ENCODE data around the gene CD52.

The CD52 gene

DNA sequence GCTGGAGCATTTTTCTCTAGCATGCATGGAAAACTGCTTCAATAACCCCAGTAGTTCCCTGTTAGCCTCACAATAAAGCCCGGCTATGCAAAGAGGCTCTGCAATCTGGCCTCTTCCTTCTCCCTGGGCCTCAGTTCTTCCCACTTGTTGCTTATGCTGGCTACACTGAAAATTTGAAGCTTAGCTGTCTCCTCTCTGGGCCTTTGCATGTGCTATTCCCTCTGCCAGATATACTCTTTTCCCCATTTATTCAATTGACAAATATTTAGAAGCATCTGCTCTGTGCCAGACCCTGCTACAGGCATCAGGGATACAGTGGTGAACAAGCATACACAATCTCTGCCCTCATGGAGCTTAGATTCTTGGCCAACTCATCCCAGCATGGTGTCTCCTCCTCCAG lies 20.9 kb downstream of the CD52 start:
- no peak overlapping the region for H3K4me3 ChIP-seq (ENCODE audit: low read depth, low read length)

DNA sequence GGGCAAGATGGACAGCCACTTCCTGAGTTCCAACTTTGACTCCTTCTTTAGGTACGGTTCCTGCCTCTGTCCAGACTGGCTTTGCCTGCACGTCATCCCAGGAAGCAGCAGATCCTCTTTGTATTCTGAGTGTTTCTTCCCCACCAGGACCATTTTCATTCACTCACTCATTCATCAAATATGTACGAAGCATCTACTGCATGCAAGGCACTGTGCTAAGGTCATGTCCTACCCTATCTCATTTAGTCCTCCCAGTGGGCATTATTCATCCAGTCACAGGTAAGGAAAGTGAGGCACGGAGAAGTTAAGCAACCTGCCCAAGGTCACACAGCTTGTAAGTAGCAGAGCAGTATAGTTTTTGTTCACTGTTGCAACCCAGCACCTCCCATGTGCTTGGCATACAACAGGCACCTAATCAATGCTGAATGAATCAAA lies 22.3 kb downstream of the CD52 start:
- TF ChIP-seq, protein P1, sequence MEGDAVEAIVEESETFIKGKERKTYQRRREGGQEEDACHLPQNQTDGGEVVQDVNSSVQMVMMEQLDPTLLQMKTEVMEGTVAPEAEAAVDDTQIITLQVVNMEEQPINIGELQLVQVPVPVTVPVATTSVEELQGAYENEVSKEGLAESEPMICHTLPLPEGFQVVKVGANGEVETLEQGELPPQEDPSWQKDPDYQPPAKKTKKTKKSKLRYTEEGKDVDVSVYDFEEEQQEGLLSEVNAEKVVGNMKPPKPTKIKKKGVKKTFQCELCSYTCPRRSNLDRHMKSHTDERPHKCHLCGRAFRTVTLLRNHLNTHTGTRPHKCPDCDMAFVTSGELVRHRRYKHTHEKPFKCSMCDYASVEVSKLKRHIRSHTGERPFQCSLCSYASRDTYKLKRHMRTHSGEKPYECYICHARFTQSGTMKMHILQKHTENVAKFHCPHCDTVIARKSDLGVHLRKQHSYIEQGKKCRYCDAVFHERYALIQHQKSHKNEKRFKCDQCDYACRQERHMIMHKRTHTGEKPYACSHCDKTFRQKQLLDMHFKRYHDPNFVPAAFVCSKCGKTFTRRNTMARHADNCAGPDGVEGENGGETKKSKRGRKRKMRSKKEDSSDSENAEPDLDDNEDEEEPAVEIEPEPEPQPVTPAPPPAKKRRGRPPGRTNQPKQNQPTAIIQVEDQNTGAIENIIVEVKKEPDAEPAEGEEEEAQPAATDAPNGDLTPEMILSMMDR (IDR thresholded peaks at IDR 0.05; ENCODE audit: borderline replicate concordance, insufficient read depth, low read depth, low read length): no peak
- no peak overlapping the region for H3K4me3 ChIP-seq (ENCODE audit: low read depth, low read length)

More for the DNA sequence above, 20.9 kb downstream of the CD52 start:
- TF ChIP-seq, protein P1 (IDR thresholded peaks at IDR 0.05; ENCODE audit: borderline replicate concordance, insufficient read depth, low read depth, low read length): no peak

DNA sequence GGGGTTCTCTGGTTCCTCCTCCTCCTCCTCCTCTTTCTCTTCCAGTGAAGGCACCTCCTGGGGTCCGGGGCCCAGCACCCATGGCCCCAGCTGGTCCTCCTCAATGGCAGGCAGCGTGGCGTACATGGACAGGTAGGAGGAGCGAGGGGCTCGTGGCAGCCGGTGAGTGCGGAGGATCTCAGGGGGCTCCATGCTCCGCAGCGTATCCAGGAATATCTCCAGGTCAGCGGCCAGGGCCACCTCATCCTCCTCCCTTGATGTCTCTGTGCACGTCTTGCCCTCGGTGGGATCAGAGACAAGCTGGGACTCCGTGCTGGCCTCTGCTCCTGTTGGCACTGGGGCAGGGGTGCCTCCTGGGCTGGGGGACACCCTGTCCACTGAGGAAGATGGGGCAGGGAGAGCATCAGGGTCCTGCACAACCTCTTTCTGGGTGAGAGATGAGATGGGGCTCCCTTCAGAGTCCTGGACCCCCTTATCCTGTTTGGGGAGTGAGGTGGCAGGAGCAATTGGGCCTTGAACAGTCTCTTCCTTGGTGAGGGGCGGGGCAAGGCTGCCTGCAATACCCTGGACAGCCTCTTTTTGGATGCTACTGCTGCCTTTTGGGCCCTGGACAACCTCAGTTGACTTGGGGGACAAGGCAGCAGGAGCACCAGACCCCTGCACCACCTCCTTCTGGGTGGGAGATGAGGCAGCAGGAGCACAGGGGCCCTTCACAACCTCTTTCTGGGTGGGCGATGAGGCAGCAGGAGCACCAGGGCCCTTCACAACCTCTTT lies 26.6 kb downstream of the CD52 start:
- TF ChIP-seq, protein P1 (IDR thresholded peaks at IDR 0.05; ENCODE audit: borderline replicate concordance, insufficient read depth, low read depth, low read length): no peak
- no peak overlapping the region for H3K4me3 ChIP-seq (ENCODE audit: low read depth, low read length)

DNA sequence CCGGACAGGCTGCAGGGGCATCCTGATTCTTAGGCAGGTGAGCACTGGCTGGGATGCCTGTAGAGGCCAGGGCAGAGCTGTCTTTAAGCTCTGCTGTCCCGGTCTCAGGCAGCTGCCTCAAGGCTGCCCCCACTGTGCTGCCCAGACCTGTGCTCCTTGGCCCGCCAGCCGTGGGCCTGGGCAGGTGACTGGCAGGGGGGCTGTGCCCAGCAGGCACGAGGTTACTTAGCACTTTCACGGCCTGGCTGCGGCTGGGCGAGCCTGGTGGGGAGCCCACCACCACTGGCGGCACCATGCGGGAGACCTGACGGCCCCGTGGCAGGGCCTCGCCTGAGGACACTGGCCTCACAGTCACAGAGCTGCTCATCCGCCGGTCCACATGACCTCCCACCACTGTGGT lies 28.0 kb downstream of the CD52 start:
- H3K4me3 ChIP-seq (ENCODE audit: low read depth, low read length): no peak overlapping the region
- TF ChIP-seq, protein P1 (IDR thresholded peaks at IDR 0.05; ENCODE audit: borderline replicate concordance, insufficient read depth, low read depth, low read length): no peak

DNA sequence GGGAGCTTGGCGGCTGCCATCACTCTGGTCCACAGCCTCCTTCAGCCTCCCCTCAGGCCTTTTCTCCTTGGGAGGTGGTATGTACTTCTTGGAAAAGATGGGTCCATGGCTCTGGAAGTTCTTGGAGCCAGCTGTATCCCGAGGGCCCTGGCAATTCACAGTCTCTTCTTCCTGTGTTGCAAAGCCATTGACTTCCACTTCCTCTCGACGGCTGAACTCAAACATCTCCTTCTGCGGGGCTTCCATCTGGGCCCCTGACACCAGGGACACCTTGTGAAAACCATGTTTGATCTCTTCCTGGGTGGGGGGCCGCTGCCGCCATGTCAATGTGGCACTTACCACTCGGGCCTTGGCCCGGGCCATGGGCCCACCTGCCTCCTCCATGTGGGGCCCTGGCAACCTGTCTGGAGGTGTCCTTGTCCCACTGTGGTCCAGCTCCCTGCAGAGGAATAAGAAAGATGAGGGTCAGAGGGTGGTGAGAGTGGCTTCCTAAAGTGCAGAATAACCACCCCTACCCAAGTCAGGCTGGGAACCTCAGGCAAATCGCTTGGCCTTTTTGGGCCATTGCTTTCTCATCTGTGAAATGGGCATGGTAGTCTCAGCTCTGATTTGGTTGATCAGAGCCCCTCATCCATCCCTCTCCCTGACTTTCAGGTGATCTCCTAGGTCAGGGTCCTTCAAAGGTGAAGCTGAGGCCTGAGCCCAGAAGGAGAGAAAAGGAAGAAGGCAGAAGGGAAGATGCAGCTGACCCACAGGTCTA lies 28.7 kb downstream of the CD52 start:
- TF ChIP-seq, protein P1 (IDR thresholded peaks at IDR 0.05; ENCODE audit: borderline replicate concordance, insufficient read depth, low read depth, low read length): no peak
- no peak overlapping the region for H3K4me3 ChIP-seq (ENCODE audit: low read depth, low read length)

DNA sequence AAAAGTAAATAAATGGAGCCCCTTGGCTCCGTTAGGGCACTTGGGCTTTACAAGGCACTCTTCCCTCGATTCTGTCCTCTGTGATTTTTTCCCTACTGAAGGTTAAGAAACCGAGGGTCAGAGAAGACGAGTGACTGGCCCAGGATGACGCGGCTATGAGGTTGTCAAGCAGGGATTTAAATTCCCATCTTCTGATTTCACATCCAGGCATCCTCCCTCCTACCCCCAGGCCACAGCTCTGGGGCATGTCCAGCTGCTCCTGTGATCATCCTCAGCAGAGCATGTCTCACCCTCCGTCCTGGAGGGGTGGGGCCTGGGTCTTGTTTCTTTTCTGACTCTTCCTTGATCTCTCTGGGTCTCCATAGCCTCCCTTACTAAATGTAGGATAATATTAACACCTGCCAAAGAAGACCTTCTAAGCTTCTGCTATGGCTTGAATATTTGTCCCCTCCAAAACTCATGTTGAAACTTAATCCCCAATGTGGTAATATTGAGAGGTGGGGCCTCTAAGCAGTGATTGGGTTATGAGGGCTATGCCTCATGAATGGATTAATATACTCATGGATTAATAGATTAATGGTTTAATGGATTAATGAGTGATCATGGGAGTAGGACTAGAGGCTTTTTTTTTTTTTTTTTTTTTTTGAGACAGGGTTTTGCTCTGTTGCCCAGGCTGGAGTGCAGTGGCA lies 31.6 kb downstream of the CD52 start:
- TF ChIP-seq, protein P1 (IDR thresholded peaks at IDR 0.05; ENCODE audit: borderline replicate concordance, insufficient read depth, low read depth, low read length): no peak

More for the DNA sequence above, 31.6 kb downstream of the CD52 start:
- H3K4me3 ChIP-seq (ENCODE audit: low read depth, low read length): no peak overlapping the region
